K562 (cell line): ENCODE data around the gene PGGHG. TPM values are rescaled to one million over a fixed set of nuclear protein-coding genes. Genes with fewer than 3 reads are reported as not detected.

ENCODE experiments used
- IRF2 ChIP-seq: sonication (generic); formaldehyde crosslinking; IDR thresholded peaks from 2 replicates; pipeline ENCODE4 v1.8.1; 2022; ENCODE audit warnings: mild to moderate bottlenecking, missing genetic modification reagents
- ZBTB40 ChIP-seq, 2 experiments: fragments of 450-650 bp in 1 of 2; sonication (generic) in 1 of 2; formaldehyde crosslinking in 1 of 2; IDR thresholded peaks; 2 replicates each; pipeline versions ENCODE4 v1.7.1 to v1.9.0; 2016 to 2022; ENCODE audit warnings: inconsistent platforms in 1 of 2, mild to moderate bottlenecking in 1 of 2, missing genetic modification reagents in 1 of 2
- ZNF280B ChIP-seq: fragments of 250-450 bp; sonication (Bioruptor Pico); IDR thresholded peaks from 2 replicates; pipeline ENCODE4 v1.5.1; 2021; ENCODE audit warnings: mild to moderate bottlenecking
- ZNF407 ChIP-seq: fragments of 450-650 bp; IDR thresholded peaks from 2 replicates; pipeline ENCODE4 v1.6.1; 2016; ENCODE audit warnings: low read depth
- ZNF668 ChIP-seq: fragments of 250-450 bp; sonication (Bioruptor Pico); IDR thresholded peaks from 2 replicates; pipeline ENCODE4 v1.8.0; 2022; ENCODE audit warnings: mild to moderate bottlenecking, inconsistent platforms
- ZNF778 ChIP-seq: fragments of 450-650 bp; formaldehyde crosslinking; IDR thresholded peaks from 2 replicates; pipeline ENCODE4 v1.4.0; 2020; ENCODE audit warnings: mild to moderate bottlenecking, moderate library complexity
- polyA plus RNA-seq, 8 experiments: library from polyadenylated mRNA; depleted of rRNA in 4 of 8; stranded (reverse) in 5 of 8; unstranded in 3 of 8; fragments of >200 nt; fragmentation: Nextera tagmentation in 2 of 8; fragmentation: Illumina TruSeq in 1 of 8; extraction: Ambion mirVana in 2 of 8; extraction: Trizol in 1 of 8; gene quantifications; 2 replicates each; pipeline versions ENCODE4 v1.2.1 to v1.2.3, GENCODE V29; 2011 to 2014; ENCODE audit warnings: inconsistent platforms in 1 of 8, missing spikeins in 1 of 8
- total RNA-seq, 7 experiments: library from RNA; depleted of rRNA in 6 of 7; stranded (reverse); fragments of >200 nt in 6 of 7; fragmentation: Illumina TruSeq in 2 of 7; extraction: Trizol in 2 of 7; gene quantifications; 2 replicates each; pipeline versions ENCODE4 v1.2.1 to v1.2.3, GENCODE V29; 2011 to 2021; ENCODE audit warnings: low replicate concordance in 1 of 7

The PGGHG gene
- total and polyA plus RNA-seq, 9 of the 15 experiments (the other 6 are each of a cell fraction or from before 2014, with no cell fraction given): 0.38 to 85.1 (median 18.1) TPM

- TF ChIP-seq ZNF280B (CRISPR knock-in tag) (no peak), IRF2 (CRISPR knock-in tag) (no peak), ZNF407 (peak; percentile 47; the same call in 1 of the 2 replicates), ZBTB40 (IDR thresholded peaks at IDR 0.05) (no peak; the same call in 1 of the 2 replicates), ZBTB40 (CRISPR knock-in tag; IDR thresholded peaks at IDR 0.05) (no peak), ZNF778 (CRISPR knock-in tag) (no peak), ZNF668 (CRISPR knock-in tag) (no peak)
Measured at GRCh38 chr11:340539-341512, 51.9 kb downstream of the PGGHG start (continued).
